CD14-positive monocyte (primary cell): ENCODE measurements around the gene S100P. TPM values are rescaled to one million over a fixed set of nuclear protein-coding genes. Genes with fewer than 3 reads are reported as not detected.
"Not testable (repeated sequence)": the region's sequence is repeated elsewhere in the genome, so short reads cannot be mapped to it uniquely, and the experiment has no call there.

Experiments used
- DNase-seq, 3 donors: peaks; one replicate each; pipeline ENCODE4 v3.0.0-alpha.2; 2011 to 2022
- H2AFZ ChIP-seq: 2 replicates; pipeline ENCODE4 v1.6.0; 2012; ENCODE audit warnings: mild to moderate bottlenecking, low read depth, low read length, inconsistent platforms; ENCODE audit not compliant: insufficient read depth, poor library complexity, severe bottlenecking
- H3K27ac ChIP-seq, 2 donors: 1 replicate in 1 of 2; 2 replicates in 1 of 2; pipeline ENCODE4 v1.5.1; 2012 to 2013; ENCODE audit warnings: low read length in 2 of 2, control low read depth in 1 of 2, inconsistent platforms in 1 of 2, low read depth in 1 of 2, mild to moderate bottlenecking in 1 of 2
- H3K27me3 ChIP-seq, 2 donors: one replicate each; pipeline versions ENCODE4 v1.6.0 to v1.6.1; 2011 to 2013; ENCODE audit warnings: low read length in 2 of 2; ENCODE audit not compliant: control insufficient read depth in 2 of 2, insufficient read depth in 2 of 2
- H3K36me3 ChIP-seq, 2 donors: replicated peaks in 1 of 2; 1 replicate in 1 of 2; 2 replicates in 1 of 2; pipeline versions ENCODE4 v1.5.1 to v1.6.1; 2012 to 2013; ENCODE audit warnings: low read length in 2 of 2, control low read depth in 1 of 2, inconsistent platforms in 1 of 2, mild to moderate bottlenecking in 1 of 2; ENCODE audit not compliant: insufficient read depth in 2 of 2, control insufficient read depth in 1 of 2
- H3K4me1 ChIP-seq, 2 donors: 1 replicate in 1 of 2; 2 replicates in 1 of 2; pipeline versions ENCODE4 v1.5.1 to v1.6.1; 2012 to 2013; ENCODE audit warnings: low read length in 2 of 2, control low read depth in 1 of 2, inconsistent platforms in 1 of 2, mild to moderate bottlenecking in 1 of 2, moderate library complexity in 1 of 2; ENCODE audit not compliant: insufficient read depth in 2 of 2, control insufficient read depth in 1 of 2
- H3K4me2 ChIP-seq: replicated peaks from 2 replicates; pipeline ENCODE3; 2012; ENCODE audit warnings: low read length, moderate library complexity, mild to moderate bottlenecking; ENCODE audit not compliant: poor library complexity, severe bottlenecking; ENCODE audit errors: extremely low read depth
- H3K4me3 ChIP-seq, 3 experiments: fragments of 200-600 bp in 1 of 3; sonication (generic) in 1 of 3; replicated peaks in 1 of 3; 1 replicate in 2 of 3; 2 replicates in 1 of 3; pipeline ENCODE4 v1.5.1; 2011 to 2013; ENCODE audit warnings: low read length in 3 of 3, mild to moderate bottlenecking in 3 of 3, control low read depth in 2 of 3, low read depth in 2 of 3, inconsistent platforms in 1 of 3, moderate library complexity in 1 of 3
- H3K79me2 ChIP-seq: 2 replicates; pipeline ENCODE4 v1.6.0; 2012; ENCODE audit warnings: mild to moderate bottlenecking, control low read depth, inconsistent platforms, low read length, moderate library complexity; ENCODE audit not compliant: insufficient read depth
- H3K9ac ChIP-seq: 2 replicates; pipeline ENCODE4 v1.6.0; 2017; ENCODE audit warnings: low read length, mild to moderate bottlenecking; ENCODE audit not compliant: insufficient read depth, poor library complexity, severe bottlenecking
- H3K9me3 ChIP-seq, 2 donors: replicated peaks in 1 of 2; 1 replicate in 1 of 2; 2 replicates in 1 of 2; pipeline versions ENCODE4 v1.5.1 to v1.6.1; 2012 to 2013; ENCODE audit warnings: low read length in 2 of 2, control low read depth in 1 of 2; ENCODE audit not compliant: control insufficient read depth in 1 of 2, insufficient read depth in 1 of 2
- H4K20me1 ChIP-seq: 2 replicates; pipeline ENCODE4 v1.6.0; 2012; ENCODE audit warnings: mild to moderate bottlenecking, low read length, control low read depth, moderate library complexity; ENCODE audit not compliant: insufficient read depth
- H3K27ac Mint-ChIP-seq, 7 donors: one replicate each; pipeline ENCODE4 v1.8.0; 2020; ENCODE audit warnings: mild to moderate bottlenecking in 7 of 7, mixed read lengths in 7 of 7, moderate library complexity in 6 of 7, inconsistent platforms in 2 of 7
- H3K27me3 Mint-ChIP-seq, 3 donors: one replicate each; pipeline ENCODE4 v1.8.0; 2021 to 2022; ENCODE audit warnings: low read depth in 3 of 3, mild to moderate bottlenecking in 3 of 3, mixed read lengths in 3 of 3, moderate library complexity in 3 of 3, inconsistent platforms in 1 of 3
- H3K36me3 Mint-ChIP-seq, 2 donors: one replicate each; pipeline ENCODE4 v1.8.0; 2020; ENCODE audit warnings: mixed read lengths in 2 of 2, inconsistent platforms in 1 of 2, mild to moderate bottlenecking in 1 of 2
- H3K4me1 Mint-ChIP-seq: one replicate; pipeline ENCODE4 v1.8.0; 2020; ENCODE audit warnings: mild to moderate bottlenecking, mixed read lengths
- H3K4me3 Mint-ChIP-seq, 2 donors: one replicate each; pipeline ENCODE4 v1.8.0; 2020; ENCODE audit warnings: mild to moderate bottlenecking in 2 of 2, mixed read lengths in 2 of 2, moderate library complexity in 1 of 2
- H3K9me3 Mint-ChIP-seq, 7 donors: one replicate each; pipeline ENCODE4 v1.8.0; 2020 to 2022; ENCODE audit warnings: mixed read lengths in 7 of 7, mild to moderate bottlenecking in 6 of 7, moderate library complexity in 6 of 7, inconsistent platforms in 2 of 7
- CTCF ChIP-seq: fragments of 200-600 bp; IDR thresholded peaks from one replicate; pipeline ENCODE4 v1.8.0; 2022; ENCODE audit warnings: antibody characterized with exemption, mild to moderate bottlenecking
- WGBS: methylation state at CpG from one replicate; pipeline ENCODE4 v1.1.5; 2013; ENCODE audit warnings: missing lambda C conversion rate; ENCODE audit not compliant: insufficient coverage; 5-methylcytosine and 5-hydroxymethylcytosine counted together
- intact Hi-C, 2 donors: fragments of 100-400 bp; cut with micrococcal nuclease; formaldehyde crosslinking; loops; one replicate each; pipeline versions ENCODE4 v1.15.0 to v1.15.1; 2023
- polyA plus RNA-seq, 3 donors: library from polyadenylated mRNA; depleted of rRNA in 1 of 3; unstranded in 2 of 3; stranded (reverse) in 1 of 3; fragments of 300-500 nt in 2 of 3; fragments of >200 nt in 1 of 3; fragmentation: Illumina TruSeq in 2 of 3; gene quantifications; 1 replicate in 2 of 3; 2 replicates in 1 of 3; pipeline ENCODE4 v1.2.3, GENCODE V29; 2012 to 2021

Gene S100P
- polyA plus RNA-seq, 3 donors, result 13.6 to 71.2 (median 29.3) TPM

GRCh38 chr4:6671648-6672047 is 22.0 kb upstream of the S100P start:
- H3K4me3 Mint-ChIP-seq, result no peak overlapping the region
- H3K27ac Mint-ChIP-seq, result no peak overlapping the region

GRCh38 chr4:6672131-6672530 is 21.5 kb upstream of the S100P start:
- intact Hi-C loops, result no loop called here
- Histone ChIP-seq H3K27ac (no peak overlapping the region), H3K4me3 (no peak overlapping the region), H3K36me3 (peaks cover 0 to 8% of the 10 kb centered on the region in 2 donors), H4K20me1 (peaks cover 6% of the 10 kb centered on the region), H3K9ac (no peak overlapping the region), H3K4me1 (peaks cover 29 to 34% of the 10 kb centered on the region in 2 donors), H3K27me3 (no peaks in the 10 kb centered on the region), H3K79me2 (peaks cover 26% of the 10 kb centered on the region), H3K4me2 (no peak overlapping the region), H2AFZ (no peak overlapping the region), H3K9me3 (no peaks in the 10 kb centered on the region)
- WGBS, result 96% methylated on average over 13 of the region's 19 CpGs
- peaks cover 34% of the 10 kb centered on the region for H3K4me1 Mint-ChIP-seq
- H3K36me3 Mint-ChIP-seq, result peaks cover 10 to 18% of the 10 kb centered on the region in 2 donors
- no peak for TF ChIP-seq CTCF
- peaks cover 2 to 15% (median 3%) of the 10 kb centered on the region in 3 donors for H3K27me3 Mint-ChIP-seq
- H3K4me3 Mint-ChIP-seq, result no peak overlapping the region
- no peak overlapping the region for H3K27ac Mint-ChIP-seq
- no peak for DNase-seq
- peaks cover 0 to 6% (median 2%) of the 10 kb centered on the region in 7 donors for H3K9me3 Mint-ChIP-seq

More at GRCh38 chr4:6671648-6672047, 22.0 kb upstream of the S100P start:
- H3K4me3 ChIP-seq, result no peak overlapping the region
- Mint-ChIP-seq H3K27me3 (peaks cover 2 to 13% (median 3%) of the 10 kb centered on the region in 3 donors), H3K4me1 (peaks cover 29% of the 10 kb centered on the region), H3K9me3 (peaks cover 0 to 7% (median 2%) of the 10 kb centered on the region in 7 donors), H3K36me3 (peaks cover 9 to 15% of the 10 kb centered on the region in 2 donors)
- no peak overlapping the region for H3K27ac ChIP-seq
- no peak overlapping the region for H3K4me2 ChIP-seq
- no peak for DNase-seq
- no peaks in the 10 kb centered on the region for H3K9me3 ChIP-seq
- no peak overlapping the region for H2AFZ ChIP-seq
- H3K9ac ChIP-seq, result no peak overlapping the region
- no peak for TF ChIP-seq CTCF
- intact Hi-C loops, result no loop called here
- peaks cover 22% of the 10 kb centered on the region for H3K79me2 ChIP-seq
- peaks cover 24 to 29% of the 10 kb centered on the region in 2 donors for H3K4me1 ChIP-seq
- H3K27me3 ChIP-seq, result no peaks in the 10 kb centered on the region
- WGBS, result no CpG with 5 or more reads among the region's 1 CpG
- H4K20me1 ChIP-seq, result peaks cover 2% of the 10 kb centered on the region
- peaks cover 0 to 8% of the 10 kb centered on the region in 2 donors for H3K36me3 ChIP-seq

- H2AFZ ChIP-seq, H3K27ac ChIP-seq, H3K9me3 ChIP-seq, H3K27me3 ChIP-seq, H3K4me3 Mint-ChIP-seq, H3K9me3 Mint-ChIP-seq, H3K4me2 ChIP-seq, H3K27ac Mint-ChIP-seq, DNase-seq, H3K36me3 ChIP-seq, H4K20me1 ChIP-seq, H3K4me3 ChIP-seq, H3K9ac ChIP-seq: not testable (repeated sequence)
- WGBS, result 99% methylated on average over 21 of the region's 34 CpGs
- Mint-ChIP-seq H3K4me1 (peaks cover 39% of the 10 kb centered on the region), H3K36me3 (peaks cover 14 to 24% of the 10 kb centered on the region in 2 donors), H3K27me3 (peaks cover 2 to 12% (median 3%) of the 10 kb centered on the region in 3 donors)
- intact Hi-C loops, result loop anchor here in 1 of 2 donors (1.0 kb wide), 2 partner anchors 32 to 38 kb away; partner anchors contain the start of gene MRFAP1
- H3K4me1 ChIP-seq, result peaks cover 32 to 37% of the 10 kb centered on the region in 2 donors
- H3K79me2 ChIP-seq, result peaks cover 32% of the 10 kb centered on the region
These were observed 21.0 kb upstream of the S100P start for GRCh38 chr4:6672541-6673190.
